ENCODE measurements around the gene KRT13. TPM values are rescaled to one million over a fixed set of nuclear protein-coding genes. Genes with fewer than 3 reads are reported as not detected.

Gene KRT13
- total and polyA plus RNA-seq, 8 donors: 0.17 to 29.1 (median 0.48) TPM; not detected in 2

DNA sequence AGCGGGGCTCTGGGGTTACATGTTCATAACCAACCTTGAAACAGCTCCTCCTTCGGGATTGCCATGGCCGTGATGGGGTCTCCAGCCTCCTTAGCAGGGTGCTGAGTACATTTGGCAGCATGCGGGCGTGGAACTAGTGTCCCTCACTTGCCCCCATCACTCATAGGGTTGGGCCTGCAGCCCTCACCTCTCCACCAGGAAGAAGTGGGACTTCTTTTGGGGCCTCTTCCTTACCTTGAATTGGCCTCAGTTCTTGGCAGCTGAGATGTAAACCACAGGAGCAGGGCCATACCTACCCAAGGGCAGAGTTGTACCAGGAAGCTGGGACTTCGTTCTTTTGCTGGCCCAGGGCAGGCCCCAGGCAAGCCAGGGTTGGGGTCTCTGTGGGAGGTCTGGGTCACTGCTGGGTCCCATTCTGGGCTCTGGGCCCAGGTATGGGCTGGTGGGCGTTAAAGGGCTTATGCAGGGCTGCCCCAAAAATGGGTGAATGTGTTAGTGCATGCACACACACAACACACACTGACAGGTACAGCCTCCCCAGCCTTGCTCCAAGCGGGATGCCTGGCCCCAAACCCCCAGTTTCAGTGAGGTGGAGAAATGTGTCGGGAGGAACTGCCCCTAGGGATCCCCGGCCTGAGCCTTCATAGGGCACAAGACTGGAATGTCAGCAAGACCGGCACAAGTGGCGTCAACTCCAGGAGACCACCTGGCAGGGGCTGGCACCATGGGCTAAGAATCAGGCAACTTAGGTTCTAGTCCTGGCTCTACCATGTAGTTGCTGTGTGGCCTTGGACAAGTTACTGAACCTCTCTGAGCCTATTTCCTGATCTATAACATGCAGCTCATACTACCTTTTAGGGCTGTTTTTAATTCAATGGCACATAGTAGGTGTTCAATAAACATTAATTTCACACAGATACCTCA lies 17.2 kb upstream of the KRT13 start:
- no peaks in the 10 kb centered on the region for H3K9me3 ChIP-seq
- intact Hi-C loops (cut with DNase I): no loop called here
- peaks cover 0 to 16% of the 10 kb centered on the region in 2 donors for H3K4me1 ChIP-seq
- no peak for DNase-seq
- H3K4me3 ChIP-seq: no peak overlapping the region
- H3K27ac ChIP-seq: peak overlapping the region; percentile 55 to 69
- H3K27me3 ChIP-seq: peaks cover 9 to 49% of the 10 kb centered on the region in 2 donors
- peaks cover 0 to 10% of the 10 kb centered on the region in 2 donors for H3K36me3 ChIP-seq
- TF ChIP-seq, protein P1, sequence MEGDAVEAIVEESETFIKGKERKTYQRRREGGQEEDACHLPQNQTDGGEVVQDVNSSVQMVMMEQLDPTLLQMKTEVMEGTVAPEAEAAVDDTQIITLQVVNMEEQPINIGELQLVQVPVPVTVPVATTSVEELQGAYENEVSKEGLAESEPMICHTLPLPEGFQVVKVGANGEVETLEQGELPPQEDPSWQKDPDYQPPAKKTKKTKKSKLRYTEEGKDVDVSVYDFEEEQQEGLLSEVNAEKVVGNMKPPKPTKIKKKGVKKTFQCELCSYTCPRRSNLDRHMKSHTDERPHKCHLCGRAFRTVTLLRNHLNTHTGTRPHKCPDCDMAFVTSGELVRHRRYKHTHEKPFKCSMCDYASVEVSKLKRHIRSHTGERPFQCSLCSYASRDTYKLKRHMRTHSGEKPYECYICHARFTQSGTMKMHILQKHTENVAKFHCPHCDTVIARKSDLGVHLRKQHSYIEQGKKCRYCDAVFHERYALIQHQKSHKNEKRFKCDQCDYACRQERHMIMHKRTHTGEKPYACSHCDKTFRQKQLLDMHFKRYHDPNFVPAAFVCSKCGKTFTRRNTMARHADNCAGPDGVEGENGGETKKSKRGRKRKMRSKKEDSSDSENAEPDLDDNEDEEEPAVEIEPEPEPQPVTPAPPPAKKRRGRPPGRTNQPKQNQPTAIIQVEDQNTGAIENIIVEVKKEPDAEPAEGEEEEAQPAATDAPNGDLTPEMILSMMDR (IDR thresholded peaks at IDR 0.05): no peak
- ATAC-seq: peak; percentile 39

GRCh38 chr17:41521574-41522261 lies 16.3 kb upstream of the KRT13 start:
- TF ChIP-seq, protein P1 (IDR thresholded peaks at IDR 0.05): no peak
- ATAC-seq: peak; percentile 72

GRCh38 chr17:41520821-41521521 lies 15.6 kb upstream of the KRT13 start:
- peaks cover 0 to 16% of the 10 kb centered on the region in 2 donors for H3K4me1 ChIP-seq

More at GRCh38 chr17:41521574-41522261, 16.3 kb upstream of the KRT13 start:
- Histone ChIP-seq H3K27ac (peak overlapping the region; percentile 55 to 69), H3K4me3 (no peak overlapping the region), H3K27me3 (peaks cover 2 to 41% of the 10 kb centered on the region in 2 donors), H3K36me3 (peaks cover 0 to 10% of the 10 kb centered on the region in 2 donors), H3K9me3 (no peaks in the 10 kb centered on the region), H3K4me1 (peaks cover 0 to 16% of the 10 kb centered on the region in 2 donors)
- intact Hi-C loops (cut with DNase I): no loop called here
- peak in 3 of 4 donors; percentile 66 to 91 (median 84) for DNase-seq

GRCh38 chr17:41519501-41520224 lies 14.3 kb upstream of the KRT13 start:
- Histone ChIP-seq H3K9me3 (no peaks in the 10 kb centered on the region), H3K36me3 (peaks cover 0 to 10% of the 10 kb centered on the region in 2 donors), H3K27ac (no peak overlapping the region), H3K27me3 (peaks cover 0 to 29% of the 10 kb centered on the region in 2 donors), H3K4me1 (peaks cover 0 to 16% of the 10 kb centered on the region in 2 donors), H3K4me3 (no peak overlapping the region)
- intact Hi-C loops (cut with DNase I): no loop called here
- DNase-seq (peak in 1 of 4 donors; percentile 72), ATAC-seq (peak; percentile 48)
- TF ChIP-seq, protein P1 (IDR thresholded peaks at IDR 0.05): no peak

More at GRCh38 chr17:41520821-41521521, 15.6 kb upstream of the KRT13 start:
- TF ChIP-seq, protein P1 (IDR thresholded peaks at IDR 0.05): no peak
- DNase-seq: no peak
- Histone ChIP-seq H3K27ac (peak overlapping the region; percentile 15 to 47), H3K4me3 (no peak overlapping the region), H3K36me3 (peaks cover 0 to 10% of the 10 kb centered on the region in 2 donors), H3K27me3 (peaks cover 0 to 33% of the 10 kb centered on the region in 2 donors), H3K9me3 (no peaks in the 10 kb centered on the region)
- intact Hi-C loops (cut with DNase I): no loop called here
- no peak for ATAC-seq
